ENCODE results near the gene RAB1B.

Gene RAB1B

GRCh38 chr11:66311965-66312548 lies 43.6 kb downstream of the RAB1B start:
- Histone ChIP-seq H3K4me1 (ENCODE audit: control insufficient read depth in 2 of 2, insufficient read depth in 1 of 2, low read depth in 1 of 2, low read length in 2 of 2) (peaks cover 8 to 13% of the 10 kb centered on the region in 2 donors), H3K18ac (ENCODE audit: low read length) (peak overlapping the region; percentile 73), H3K27me3 (ENCODE audit: control insufficient read depth in 3 of 3, insufficient read depth in 3 of 3, low read depth in 1 of 3, low read length in 3 of 3) (peaks cover 0 to 4% (median 2%) of the 10 kb centered on the region in 3 experiments), H2BK12ac (ENCODE audit: low read length) (no peak overlapping the region), H2AFZ (ENCODE audit: low read length) (peak overlapping the region; percentile 93), H3K14ac (ENCODE audit: low read length) (no peak overlapping the region), H3K9me3 (replicated peaks in 1 of 2; ENCODE audit: control insufficient read depth in 2 of 2, insufficient read depth in 1 of 2, low read depth in 1 of 2, low read length in 2 of 2) (no peaks in the 10 kb centered on the region), H2BK15ac (ENCODE audit: low read length) (no peak overlapping the region), H4K91ac (ENCODE audit: low read depth, low read length, poor library complexity) (no peak overlapping the region), H2AK5ac (ENCODE audit: low read depth, low read length) (no peak overlapping the region), H3K4ac (ENCODE audit: low read length) (no peak overlapping the region), H2BK120ac (ENCODE audit: low read depth, low read length) (no peak overlapping the region), H3K79me1 (ENCODE audit: low read depth, low read length) (no peaks in the 10 kb centered on the region), H2BK5ac (ENCODE audit: low read length) (no peak overlapping the region), H3K4me3 (ENCODE audit: low read length in 2 of 2) (peak overlapping the region; percentile 56 to 82), H3K9ac (ENCODE audit: low read depth, low read length, poor library complexity) (peak overlapping the region; percentile 61), H3K23ac (ENCODE audit: low read depth, low read length, poor library complexity) (no peak overlapping the region), H4K8ac (ENCODE audit: low read depth, low read length) (no peak overlapping the region), H3K36me3 (replicated peaks in 1 of 2; ENCODE audit: control insufficient read depth in 2 of 2, insufficient read depth in 2 of 2, low read length in 2 of 2) (no peaks in the 10 kb centered on the region), H3K4me2 (ENCODE audit: insufficient read depth, low read length, poor library complexity, severe bottlenecking) (peak overlapping the region; percentile 64), H3K27ac (replicated peaks; ENCODE audit: low read length) (peak overlapping the region; percentile 65)
- peak; percentile 92 for DNase-seq (ENCODE audit: low spot score)
- WGBS, 2 donors (ENCODE audit: extremely low coverage in 2 of 2, insufficient read length in 2 of 2, insufficient replicate concordance in 1 of 2), result no CpG with 5 or more reads among the region's 44 CpGs

- H4K8ac ChIP-seq (ENCODE audit: low read depth, low read length), result peak overlapping the region; percentile 70
- peaks cover 15 to 20% of the 10 kb centered on the region in 2 donors for H3K4me1 ChIP-seq (ENCODE audit: control insufficient read depth in 2 of 2, insufficient read depth in 1 of 2, low read depth in 1 of 2, low read length in 2 of 2)
Measured at GRCh38 chr11:66312549-66313320, 44.3 kb downstream of the RAB1B start.

GRCh38 chr11:66313321-66314185 lies 45.1 kb downstream of the RAB1B start:
- WGBS, 2 donors (ENCODE audit: extremely low coverage in 2 of 2, insufficient read length in 2 of 2, insufficient replicate concordance in 1 of 2), result no CpG with 5 or more reads among the region's 38 CpGs
- Histone ChIP-seq H3K9me3 (replicated peaks in 1 of 2; ENCODE audit: control insufficient read depth in 2 of 2, insufficient read depth in 1 of 2, low read depth in 1 of 2, low read length in 2 of 2) (no peaks in the 10 kb centered on the region), H2BK5ac (ENCODE audit: low read length) (no peak overlapping the region), H3K4ac (ENCODE audit: low read length) (peak overlapping the region; percentile 86), H3K36me3 (replicated peaks in 1 of 2; ENCODE audit: control insufficient read depth in 2 of 2, insufficient read depth in 2 of 2, low read length in 2 of 2) (no peaks in the 10 kb centered on the region), H3K4me2 (ENCODE audit: insufficient read depth, low read length, poor library complexity, severe bottlenecking) (peak overlapping the region; percentile 43), H2BK15ac (ENCODE audit: low read length) (peak overlapping the region; percentile 96), H3K4me1 (ENCODE audit: control insufficient read depth in 2 of 2, insufficient read depth in 1 of 2, low read depth in 1 of 2, low read length in 2 of 2) (peaks cover 22 to 28% of the 10 kb centered on the region in 2 donors), H3K9ac (ENCODE audit: low read depth, low read length, poor library complexity) (peak overlapping the region; percentile 79), H3K18ac (ENCODE audit: low read length) (peak overlapping the region; percentile 97), H2AK5ac (ENCODE audit: low read depth, low read length) (peak overlapping the region; percentile 94), H2BK120ac (ENCODE audit: low read depth, low read length) (peak overlapping the region; percentile 93), H4K91ac (ENCODE audit: low read depth, low read length, poor library complexity) (no peak overlapping the region), H3K14ac (ENCODE audit: low read length) (no peak overlapping the region), H3K27ac (replicated peaks; ENCODE audit: low read length) (peak overlapping the region; percentile 93), H2AFZ (ENCODE audit: low read length) (peak overlapping the region; percentile 81), H3K27me3 (ENCODE audit: control insufficient read depth in 3 of 3, insufficient read depth in 3 of 3, low read depth in 1 of 3, low read length in 3 of 3) (peaks cover 0 to 2% (median 0%) of the 10 kb centered on the region in 3 experiments), H3K23ac (ENCODE audit: low read depth, low read length, poor library complexity) (peak overlapping the region; percentile 45), H3K79me1 (ENCODE audit: low read depth, low read length) (no peaks in the 10 kb centered on the region), H3K4me3 (ENCODE audit: low read length in 2 of 2) (peak overlapping the region; percentile 38 to 55), H2BK12ac (ENCODE audit: low read length) (peak overlapping the region; percentile 86), H4K8ac (ENCODE audit: low read depth, low read length) (peak overlapping the region; percentile 70)
- DNase-seq (ENCODE audit: low spot score), result peak; percentile 51

More at GRCh38 chr11:66312549-66313320, 44.3 kb downstream of the RAB1B start:
- H3K9me3 ChIP-seq (replicated peaks in 1 of 2; ENCODE audit: control insufficient read depth in 2 of 2, insufficient read depth in 1 of 2, low read depth in 1 of 2, low read length in 2 of 2), result no peaks in the 10 kb centered on the region
- peak overlapping the region; percentile 96 for H3K18ac ChIP-seq (ENCODE audit: low read length)
- H2BK12ac ChIP-seq (ENCODE audit: low read length), result no peak overlapping the region
- DNase-seq (ENCODE audit: low spot score), result peak; percentile 98
- peak overlapping the region; percentile 64 for H3K4me2 ChIP-seq (ENCODE audit: insufficient read depth, low read length, poor library complexity, severe bottlenecking)
- H2AK5ac ChIP-seq (ENCODE audit: low read depth, low read length), result no peak overlapping the region
- H3K79me1 ChIP-seq (ENCODE audit: low read depth, low read length), result no peaks in the 10 kb centered on the region
- H2AFZ ChIP-seq (ENCODE audit: low read length), result peak overlapping the region; percentile 93
- no peak overlapping the region for H2BK120ac ChIP-seq (ENCODE audit: low read depth, low read length)
- H3K9ac ChIP-seq (ENCODE audit: low read depth, low read length, poor library complexity), result peak overlapping the region; percentile 64
- H3K27me3 ChIP-seq (ENCODE audit: control insufficient read depth in 3 of 3, insufficient read depth in 3 of 3, low read depth in 1 of 3, low read length in 3 of 3), result peaks cover 0 to 2% (median 0%) of the 10 kb centered on the region in 3 experiments
- no peaks in the 10 kb centered on the region for H3K36me3 ChIP-seq (replicated peaks in 1 of 2; ENCODE audit: control insufficient read depth in 2 of 2, insufficient read depth in 2 of 2, low read length in 2 of 2)
- no peak overlapping the region for H3K14ac ChIP-seq (ENCODE audit: low read length)
- H3K4me3 ChIP-seq (ENCODE audit: low read length in 2 of 2), result peak overlapping the region; percentile 56 to 82
- H2BK5ac ChIP-seq (ENCODE audit: low read length), result no peak overlapping the region
- no peak overlapping the region for H4K91ac ChIP-seq (ENCODE audit: low read depth, low read length, poor library complexity)
- no peak overlapping the region for H3K4ac ChIP-seq (ENCODE audit: low read length)
- no CpG with 5 or more reads among the region's 52 CpGs for WGBS, 2 donors (ENCODE audit: extremely low coverage in 2 of 2, insufficient read length in 2 of 2, insufficient replicate concordance in 1 of 2)
- H3K23ac ChIP-seq (ENCODE audit: low read depth, low read length, poor library complexity), result peak overlapping the region; percentile 45
- peak overlapping the region; percentile 93 for H3K27ac ChIP-seq (replicated peaks; ENCODE audit: low read length)
- peak overlapping the region; percentile 96 for H2BK15ac ChIP-seq (ENCODE audit: low read length)

All from neuronal stem cell (in vitro differentiated cells).